ENCODE results near the gene GRM7. TPM values are rescaled to one million over a fixed set of nuclear protein-coding genes. Genes with fewer than 3 reads are reported as not detected.

The GRM7 gene
- total and polyA plus RNA-seq, 2 donors (not counting 1 experiment from before 2014, with no cell fraction given): not detected

DNA sequence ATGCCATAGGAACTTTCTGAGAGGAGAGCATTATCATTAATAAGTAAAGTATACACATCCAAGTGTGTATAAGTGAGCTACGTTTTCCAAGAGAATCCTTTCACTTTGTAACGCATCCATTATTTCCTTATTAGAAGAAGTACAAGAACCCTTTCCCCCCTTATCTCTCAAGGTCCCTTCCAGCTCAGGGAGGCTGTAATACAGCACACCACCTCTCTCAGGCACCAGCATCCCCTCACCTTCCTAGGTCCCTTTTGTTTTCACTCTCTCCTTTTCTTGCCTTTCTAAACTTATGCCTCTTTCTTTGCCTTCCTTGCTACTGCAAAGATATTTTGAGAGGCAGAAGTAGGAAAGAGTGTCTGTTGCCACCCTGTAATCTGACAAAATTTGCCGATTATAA is 446.0 kb downstream of the GRM7 start:
- Histone ChIP-seq H3K4me1 (ENCODE audit: control insufficient read depth, extremely low read depth, insufficient read depth, low read length) (no peaks in the 10 kb centered on the region), H3K9me3 (ENCODE audit: control insufficient read depth, insufficient read depth, low read depth, low read length) (no peaks in the 10 kb centered on the region), H4K20me1 (ENCODE audit: control insufficient read depth, extremely low read depth, insufficient read depth, low read length) (no peaks in the 10 kb centered on the region), H3K4me2 (ENCODE audit: extremely low read depth, insufficient read depth, low read length) (no peak overlapping the region), H3K4me3 (replicated peaks in 1 of 4; ENCODE audit: control extremely low read depth in 1 of 4, insufficient read depth in 1 of 4, low read depth in 3 of 4, low read length in 4 of 4) (no peak overlapping the region), H3K36me3 (ENCODE audit: control insufficient read depth, insufficient read depth, low read length) (no peaks in the 10 kb centered on the region), H3K9ac (ENCODE audit: insufficient read depth, low read length) (no peak overlapping the region), H3K27ac (ENCODE audit: insufficient read depth, low read length) (no peak overlapping the region), H3K27me3 (ENCODE audit: control insufficient read depth, insufficient read depth, low read length) (no peaks in the 10 kb centered on the region), H2AFZ (ENCODE audit: low read length) (no peak overlapping the region), H3K79me2 (ENCODE audit: control insufficient read depth, insufficient read depth, low read length) (no peaks in the 10 kb centered on the region)
- no peak for DNase-seq (ENCODE audit: low read depth in 2 of 2)
- TF ChIP-seq, protein P1, sequence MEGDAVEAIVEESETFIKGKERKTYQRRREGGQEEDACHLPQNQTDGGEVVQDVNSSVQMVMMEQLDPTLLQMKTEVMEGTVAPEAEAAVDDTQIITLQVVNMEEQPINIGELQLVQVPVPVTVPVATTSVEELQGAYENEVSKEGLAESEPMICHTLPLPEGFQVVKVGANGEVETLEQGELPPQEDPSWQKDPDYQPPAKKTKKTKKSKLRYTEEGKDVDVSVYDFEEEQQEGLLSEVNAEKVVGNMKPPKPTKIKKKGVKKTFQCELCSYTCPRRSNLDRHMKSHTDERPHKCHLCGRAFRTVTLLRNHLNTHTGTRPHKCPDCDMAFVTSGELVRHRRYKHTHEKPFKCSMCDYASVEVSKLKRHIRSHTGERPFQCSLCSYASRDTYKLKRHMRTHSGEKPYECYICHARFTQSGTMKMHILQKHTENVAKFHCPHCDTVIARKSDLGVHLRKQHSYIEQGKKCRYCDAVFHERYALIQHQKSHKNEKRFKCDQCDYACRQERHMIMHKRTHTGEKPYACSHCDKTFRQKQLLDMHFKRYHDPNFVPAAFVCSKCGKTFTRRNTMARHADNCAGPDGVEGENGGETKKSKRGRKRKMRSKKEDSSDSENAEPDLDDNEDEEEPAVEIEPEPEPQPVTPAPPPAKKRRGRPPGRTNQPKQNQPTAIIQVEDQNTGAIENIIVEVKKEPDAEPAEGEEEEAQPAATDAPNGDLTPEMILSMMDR (conservative IDR thresholded peaks at IDR 0.05 in 1 of 2, IDR thresholded peaks at IDR 0.05 in 1 of 2; ENCODE audit: low read depth in 1 of 2, low read length in 2 of 2): no peak
- TF ChIP-seq EZH2 (IDR thresholded peaks at IDR 0.05; ENCODE audit: low read length, missing control alignments): no peak

DNA sequence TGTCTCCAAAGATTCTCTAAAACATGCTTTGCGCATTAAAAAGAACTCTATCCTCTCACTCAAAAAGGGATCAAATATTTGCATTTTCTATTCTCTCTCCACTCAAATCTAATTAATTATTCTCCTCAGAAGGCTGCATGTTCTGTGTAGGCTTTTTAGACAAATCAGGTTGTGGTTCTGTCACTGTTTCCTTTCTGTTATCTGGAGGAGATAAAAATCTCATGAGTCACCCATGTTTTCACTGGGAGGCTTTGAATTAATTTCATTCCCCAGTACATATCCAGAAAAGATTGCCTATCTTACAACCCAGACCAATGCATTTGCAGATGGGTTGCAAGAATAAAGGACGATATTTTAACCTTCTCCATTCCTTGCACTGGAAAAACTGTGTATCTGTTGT is 446.5 kb downstream of the GRM7 start:
- peak; percentile 16 to 89 for DNase-seq (ENCODE audit: low read depth in 2 of 2)
- no peaks in the 10 kb centered on the region for H3K27me3 ChIP-seq (ENCODE audit: control insufficient read depth, insufficient read depth, low read length)
- no peaks in the 10 kb centered on the region for H4K20me1 ChIP-seq (ENCODE audit: control insufficient read depth, extremely low read depth, insufficient read depth, low read length)
- H3K36me3 ChIP-seq (ENCODE audit: control insufficient read depth, insufficient read depth, low read length): no peaks in the 10 kb centered on the region
- no peak overlapping the region for H3K9ac ChIP-seq (ENCODE audit: insufficient read depth, low read length)
- TF ChIP-seq, protein P1 (conservative IDR thresholded peaks at IDR 0.05 in 1 of 2, IDR thresholded peaks at IDR 0.05 in 1 of 2; ENCODE audit: low read depth in 1 of 2, low read length in 2 of 2): no peak
- no peak for TF ChIP-seq EZH2 (IDR thresholded peaks at IDR 0.05; ENCODE audit: low read length, missing control alignments)
- H3K4me3 ChIP-seq (replicated peaks in 1 of 4; ENCODE audit: control extremely low read depth in 1 of 4, insufficient read depth in 1 of 4, low read depth in 3 of 4, low read length in 4 of 4): no peak overlapping the region
- H3K9me3 ChIP-seq (ENCODE audit: control insufficient read depth, insufficient read depth, low read depth, low read length): no peaks in the 10 kb centered on the region
- no peaks in the 10 kb centered on the region for H3K79me2 ChIP-seq (ENCODE audit: control insufficient read depth, insufficient read depth, low read length)
- H3K4me2 ChIP-seq (ENCODE audit: extremely low read depth, insufficient read depth, low read length): no peak overlapping the region
- no peaks in the 10 kb centered on the region for H3K4me1 ChIP-seq (ENCODE audit: control insufficient read depth, extremely low read depth, insufficient read depth, low read length)
- no peak overlapping the region for H2AFZ ChIP-seq (ENCODE audit: low read length)
- H3K27ac ChIP-seq (ENCODE audit: insufficient read depth, low read length): no peak overlapping the region

DNA sequence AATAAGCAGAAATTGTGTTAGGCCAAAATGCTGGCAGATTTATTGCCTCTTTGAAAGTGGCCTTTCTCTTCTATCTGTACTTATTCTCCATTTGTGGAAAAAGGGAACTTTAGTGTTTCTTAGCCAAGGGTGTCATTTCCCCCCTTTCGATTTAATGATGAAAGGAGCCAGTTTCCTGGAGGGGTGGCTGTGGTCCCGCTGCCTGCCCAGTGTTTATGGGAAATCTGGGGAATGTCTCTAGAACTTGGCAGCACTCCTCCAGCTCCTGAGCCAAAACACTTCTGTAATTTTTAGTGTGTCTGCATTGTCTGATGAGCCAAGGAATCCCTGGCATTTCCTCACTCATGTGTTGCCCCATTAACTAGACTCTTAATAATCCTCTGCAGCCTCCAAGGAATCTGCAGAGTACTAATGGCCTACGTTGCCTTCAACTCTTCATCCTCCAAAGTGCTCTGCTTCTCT is 448.8 kb downstream of the GRM7 start:
- no peak overlapping the region for H2AFZ ChIP-seq (ENCODE audit: low read length)
- H3K4me2 ChIP-seq (ENCODE audit: extremely low read depth, insufficient read depth, low read length): no peak overlapping the region
- TF ChIP-seq, protein P1 (conservative IDR thresholded peaks at IDR 0.05 in 1 of 2, IDR thresholded peaks at IDR 0.05 in 1 of 2; ENCODE audit: low read depth in 1 of 2, low read length in 2 of 2): no peak
- TF ChIP-seq EZH2 (IDR thresholded peaks at IDR 0.05; ENCODE audit: low read length, missing control alignments): no peak
- H4K20me1 ChIP-seq (ENCODE audit: control insufficient read depth, extremely low read depth, insufficient read depth, low read length): no peaks in the 10 kb centered on the region
- no peaks in the 10 kb centered on the region for H3K9me3 ChIP-seq (ENCODE audit: control insufficient read depth, insufficient read depth, low read depth, low read length)
- H3K27me3 ChIP-seq (ENCODE audit: control insufficient read depth, insufficient read depth, low read length): no peaks in the 10 kb centered on the region
- no peak overlapping the region for H3K9ac ChIP-seq (ENCODE audit: insufficient read depth, low read length)
- DNase-seq (ENCODE audit: low read depth in 2 of 2): peak; percentile 62 to 96
- no peaks in the 10 kb centered on the region for H3K36me3 ChIP-seq (ENCODE audit: control insufficient read depth, insufficient read depth, low read length)
- H3K27ac ChIP-seq (ENCODE audit: insufficient read depth, low read length): no peak overlapping the region
- no peak overlapping the region for H3K4me3 ChIP-seq (replicated peaks in 1 of 4; ENCODE audit: control extremely low read depth in 1 of 4, insufficient read depth in 1 of 4, low read depth in 3 of 4, low read length in 4 of 4)
- no peaks in the 10 kb centered on the region for H3K79me2 ChIP-seq (ENCODE audit: control insufficient read depth, insufficient read depth, low read length)
- H3K4me1 ChIP-seq (ENCODE audit: control insufficient read depth, extremely low read depth, insufficient read depth, low read length): no peaks in the 10 kb centered on the region
